Measurements from ENCODE around the gene HSPB9. TPM values are rescaled to one million over a fixed set of nuclear protein-coding genes. Genes with fewer than 3 reads are reported as not detected.

The HSPB9 gene
- total and polyA plus RNA-seq, 4 donors: 0.03 to 0.20 (median 0.18) TPM; not detected in 1

- ATAC-seq (ENCODE audit: insufficient read depth, low FRiP score): no peak
- Histone ChIP-seq H3K4me1 (ENCODE audit: control insufficient read depth in 5 of 5, insufficient read depth in 5 of 5, low read length in 5 of 5) (peaks cover 7 to 49% (median 29%) of the 10 kb centered on the region in 5 donors), H3K27me3 (ENCODE audit: control insufficient read depth in 3 of 3, insufficient read depth in 3 of 3, low read length in 2 of 3) (no peaks in the 10 kb centered on the region), H3K36me3 (ENCODE audit: control insufficient read depth in 4 of 4, insufficient read depth in 4 of 4, low read length in 4 of 4) (peaks cover 0 to 28% (median 25%) of the 10 kb centered on the region in 4 donors), H3K9ac (ENCODE audit: insufficient read depth in 1 of 2, low read length in 2 of 2) (no peak overlapping the region), H3K9me3 (ENCODE audit: control insufficient read depth in 4 of 4, insufficient read depth in 3 of 4, low read length in 3 of 4) (no peaks in the 10 kb centered on the region), H3K27ac (ENCODE audit: low read depth in 1 of 2, low read length in 1 of 2) (peak overlapping the region; percentile 52 to 77), H3K4me3 (no peak overlapping the region)
- WGBS, 2 donors: 13 to 40% methylated on average over 4 of the region's 4 CpGs
- no peak for DNase-seq
- TF ChIP-seq CTCF (IDR thresholded peaks at IDR 0.05; ENCODE audit: control extremely low read depth, extremely low read depth): no peak
These were observed 9.4 kb downstream of the HSPB9 start for GRCh38 chr17:42131981-42132432.

- H3K9me3 ChIP-seq (ENCODE audit: control insufficient read depth in 4 of 4, insufficient read depth in 3 of 4, low read length in 3 of 4): no peaks in the 10 kb centered on the region
- no peak overlapping the region for H3K9ac ChIP-seq (ENCODE audit: insufficient read depth in 1 of 2, low read length in 2 of 2)
- DNase-seq (peak; percentile 49 to 77 (median 60)), ATAC-seq (ENCODE audit: insufficient read depth, low FRiP score) (peak; percentile 44)
- TF ChIP-seq CTCF (IDR thresholded peaks at IDR 0.05; ENCODE audit: control extremely low read depth, extremely low read depth): no peak
- H3K27me3 ChIP-seq (ENCODE audit: control insufficient read depth in 3 of 3, insufficient read depth in 3 of 3, low read length in 2 of 3): no peaks in the 10 kb centered on the region
- peaks cover 7 to 50% (median 29%) of the 10 kb centered on the region in 5 donors for H3K4me1 ChIP-seq (ENCODE audit: control insufficient read depth in 5 of 5, insufficient read depth in 5 of 5, low read length in 5 of 5)
- H3K27ac ChIP-seq (ENCODE audit: low read depth in 1 of 2, low read length in 1 of 2): peak overlapping the region; percentile 62 to 85
- H3K4me3 ChIP-seq: no peak overlapping the region
- WGBS, 2 donors: 18 to 22% methylated on average over 3 of the region's 3 CpGs
- peaks cover 0 to 24% (median 18%) of the 10 kb centered on the region in 4 donors for H3K36me3 ChIP-seq (ENCODE audit: control insufficient read depth in 4 of 4, insufficient read depth in 4 of 4, low read length in 4 of 4)
These were observed 10.3 kb downstream of the HSPB9 start for GRCh38 chr17:42132941-42133340.

GRCh38 chr17:42133461-42134041 lies 10.9 kb downstream of the HSPB9 start:
- no peak for DNase-seq
- 31 to 33% methylated on average over 4 of the region's 4 CpGs for WGBS, 2 donors
- H3K9me3 ChIP-seq (ENCODE audit: control insufficient read depth in 4 of 4, insufficient read depth in 3 of 4, low read length in 3 of 4): no peaks in the 10 kb centered on the region
- H3K27ac ChIP-seq (ENCODE audit: low read depth in 1 of 2, low read length in 1 of 2): peak overlapping the region in 1 of 2 donors; percentile 85
- ATAC-seq (ENCODE audit: insufficient read depth, low FRiP score): no peak
- no peak overlapping the region for H3K9ac ChIP-seq (ENCODE audit: insufficient read depth in 1 of 2, low read length in 2 of 2)
- H3K36me3 ChIP-seq (ENCODE audit: control insufficient read depth in 4 of 4, insufficient read depth in 4 of 4, low read length in 4 of 4): peaks cover 0 to 18% (median 14%) of the 10 kb centered on the region in 4 donors
- no peak overlapping the region for H3K4me3 ChIP-seq
- H3K27me3 ChIP-seq (ENCODE audit: control insufficient read depth in 3 of 3, insufficient read depth in 3 of 3, low read length in 2 of 3): no peaks in the 10 kb centered on the region
- H3K4me1 ChIP-seq (ENCODE audit: control insufficient read depth in 5 of 5, insufficient read depth in 5 of 5, low read length in 5 of 5): peaks cover 12 to 52% (median 35%) of the 10 kb centered on the region in 5 donors
- no peak for TF ChIP-seq CTCF (IDR thresholded peaks at IDR 0.05; ENCODE audit: control extremely low read depth, extremely low read depth)

All from lung (tissue), 12 donors.